Activated CD4-positive, alpha-beta T cell treated with anti-CD3 and anti-CD28 coated beads for 36 hours (primary cell): Measurements from ENCODE around the gene USP3. TPM values are rescaled to one million over a fixed set of nuclear protein-coding genes. Genes with fewer than 3 reads are reported as not detected.

Experiments
- ATAC-seq: fragments of 200-7000 bp; cut with Tn5 transposase; one replicate; pipeline ENCODE4 v1.10.0; 2021; ENCODE audit warnings: mild to moderate bottlenecking, moderate library complexity
- CTCF ChIA-PET: fragments of 350-600 bp; sonication (Branson Sonifier 250); formaldehyde crosslinking; loops from one replicate; lab custom pipeline; 2021; ENCODE audit warnings: antibody characterized with exemption; lab: Charles Lee
- POLR2A ChIA-PET: fragments of 350-600 bp; sonication (Branson Sonifier 250); formaldehyde crosslinking; loops from one replicate; lab custom pipeline; 2021; ENCODE audit warnings: antibody characterized with exemption, inconsistent platforms; lab: Charles Lee
- DNase-seq: peaks from one replicate; pipeline ENCODE4 v3.0.0-alpha.2; 2020
- H3K27ac Mint-ChIP-seq: one replicate; pipeline ENCODE4 v1.8.0; 2021; ENCODE audit warnings: mixed read lengths
- H3K27me3 Mint-ChIP-seq: one replicate; pipeline ENCODE4 v1.8.0; 2021; ENCODE audit warnings: mixed read lengths
- H3K36me3 Mint-ChIP-seq: one replicate; pipeline ENCODE4 v1.8.0; 2021; ENCODE audit warnings: low read depth, mixed read lengths
- H3K4me1 Mint-ChIP-seq: one replicate; pipeline ENCODE4 v1.8.0; 2021; ENCODE audit warnings: mixed read lengths
- H3K4me3 Mint-ChIP-seq: one replicate; pipeline ENCODE4 v1.8.0; 2021; ENCODE audit warnings: mild to moderate bottlenecking, moderate library complexity, mixed read lengths
- H3K9me3 Mint-ChIP-seq: one replicate; pipeline ENCODE4 v1.8.0; 2021; ENCODE audit warnings: low read depth, mixed read lengths
- intact Hi-C, 2 experiments: fragments of 100-400 bp; cut with DNase I in 1 of 2; cut with micrococcal nuclease in 1 of 2; formaldehyde crosslinking; loops; one replicate each; pipeline versions ENCODE4 v1.14.2 to v1.15.1; 2022 to 2024; cut with DNase I, micrococcal nuclease
- total RNA-seq, 2 experiments: library from RNA; stranded (reverse); gene quantifications; one replicate each; pipeline ENCODE4 v1.2.3, GENCODE V29; 2021

The USP3 gene
- total RNA-seq, 2 experiments from 2014 or later = 51.1 to 51.7 TPM

DNA sequence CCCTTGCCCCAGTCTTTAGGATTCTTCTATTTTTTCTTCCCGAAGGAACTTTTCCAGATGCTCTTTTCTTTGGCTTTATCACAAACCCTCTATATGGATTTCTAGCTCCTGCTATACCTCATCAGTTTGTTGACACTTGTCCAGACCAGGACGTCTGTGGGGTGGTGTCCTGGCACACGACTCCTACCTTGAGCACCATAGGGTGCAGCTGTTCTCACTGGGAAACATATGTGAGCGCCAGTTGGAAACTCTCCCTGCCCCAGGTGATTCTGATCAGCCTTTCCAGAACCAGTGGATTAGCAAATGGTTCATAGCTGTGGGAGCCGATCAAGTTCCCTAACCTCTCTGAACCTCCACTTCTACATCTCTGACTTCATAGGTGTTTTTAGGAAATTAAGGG lies 40.6 kb upstream of the USP3 start:
- no peak overlapping the region for H3K4me3 Mint-ChIP-seq
- H3K36me3 Mint-ChIP-seq = no peaks in the 10 kb centered on the region
- no peak for DNase-seq
- H3K27ac Mint-ChIP-seq = no peak overlapping the region
- POLR2A ChIA-PET = no interaction called here
- intact Hi-C loops = loop anchor here in 1 of 2 experiments (10.0 kb wide), 2 partner anchors 261 to 601 kb away; no protein-coding TSS in a partner anchor
- CTCF ChIA-PET = interaction anchor here (0.7 to 1.4 kb wide), 4 partner anchors 16 to 146 kb away, joined by 3 to 5 read pairs (median 4); no protein-coding TSS in a partner anchor
- no peaks in the 10 kb centered on the region for H3K9me3 Mint-ChIP-seq
- no peak for ATAC-seq
- H3K27me3 Mint-ChIP-seq = no peaks in the 10 kb centered on the region
- peaks cover 17% of the 10 kb centered on the region for H3K4me1 Mint-ChIP-seq

DNA sequence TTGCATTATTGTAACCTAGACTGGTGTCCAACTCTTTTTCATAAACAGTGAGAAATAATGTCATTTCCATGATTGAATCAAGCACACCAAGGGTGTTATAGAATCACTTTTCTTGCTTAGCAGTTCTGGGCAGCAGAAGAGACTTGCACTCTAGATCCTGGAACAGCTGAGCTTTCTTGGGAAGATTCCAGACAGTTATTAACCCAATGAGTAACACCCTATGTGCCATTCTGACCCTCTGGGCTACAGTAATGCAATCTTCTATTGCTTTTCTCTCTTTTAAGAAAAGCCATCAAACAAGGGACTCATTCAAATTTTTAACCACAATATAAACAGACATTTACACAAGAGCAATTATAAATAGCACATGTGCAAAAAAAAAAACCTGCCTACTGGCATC lies 39.3 kb upstream of the USP3 start:
- no peaks in the 10 kb centered on the region for H3K9me3 Mint-ChIP-seq
- H3K27me3 Mint-ChIP-seq = no peaks in the 10 kb centered on the region
- no peak overlapping the region for H3K27ac Mint-ChIP-seq
- H3K4me3 Mint-ChIP-seq = no peak overlapping the region
- POLR2A ChIA-PET = no interaction called here
- H3K36me3 Mint-ChIP-seq = no peaks in the 10 kb centered on the region
- DNase-seq (no peak), ATAC-seq (no peak)
- intact Hi-C loops = loop anchor here in 1 of 2 experiments (5.0 to 10.0 kb wide), 3 partner anchors 37 to 600 kb away; partner anchors contain the start of gene USP3
- peaks cover 25% of the 10 kb centered on the region for H3K4me1 Mint-ChIP-seq
- CTCF ChIA-PET = interaction anchor here (0.6 to 1.8 kb wide), 6 partner anchors 22 to 207 kb away, joined by 3 to 5 read pairs (median 4); no protein-coding TSS in a partner anchor

DNA sequence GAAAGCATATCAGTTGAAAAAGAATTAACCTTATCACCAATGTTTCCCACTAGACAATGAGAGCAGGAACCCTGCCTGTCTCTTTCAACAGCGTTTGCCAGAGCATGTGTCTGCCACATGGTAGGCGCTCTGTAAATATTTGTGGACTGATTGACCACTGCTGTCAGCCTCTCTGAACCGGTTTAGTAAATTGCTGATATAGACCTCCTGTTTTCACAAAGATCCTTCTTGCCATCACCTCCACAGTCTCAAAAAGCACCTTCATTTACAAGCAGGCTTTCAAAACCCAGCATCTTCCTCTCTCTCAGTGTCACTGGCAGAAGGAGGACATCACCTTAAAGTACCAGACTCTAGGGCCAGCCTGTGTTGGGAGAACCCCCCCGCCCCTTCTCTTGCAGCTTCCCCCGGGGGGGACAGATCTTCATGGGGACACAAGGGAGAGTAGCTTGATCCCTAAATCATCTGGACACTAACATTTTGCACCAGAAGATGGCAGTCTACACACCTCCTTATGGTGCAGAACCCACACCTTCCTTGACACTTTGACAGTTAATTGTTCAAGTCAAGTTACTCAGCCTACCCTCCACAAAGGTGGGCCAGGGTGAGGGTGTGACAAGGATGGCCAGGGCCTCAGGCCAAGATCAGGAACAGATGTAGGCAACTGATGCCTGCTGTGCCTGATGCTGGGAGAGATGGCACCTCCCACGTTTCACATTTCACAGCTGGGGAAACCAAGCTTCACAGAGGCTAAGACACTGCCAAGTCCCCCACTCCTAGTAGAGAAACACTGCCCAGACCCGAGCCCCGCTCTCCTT lies 37.8 kb upstream of the USP3 start:
- ChIA-PET POLR2A (interaction anchor here (0.5 to 1.3 kb wide), 7 partner anchors 18 to 264 kb away, joined by 3 to 9 read pairs (median 5); no protein-coding TSS in a partner anchor), CTCF (interaction anchor here (0.6 to 2.2 kb wide), 47 partner anchors 9 to 659 kb away, joined by 3 to 19 read pairs (median 5); partner anchors contain the start of genes DAPK2, FBXL22 and USP3)
- Mint-ChIP-seq H3K4me1 (peaks cover 26% of the 10 kb centered on the region), H3K27me3 (no peaks in the 10 kb centered on the region), H3K9me3 (no peaks in the 10 kb centered on the region), H3K36me3 (no peaks in the 10 kb centered on the region), H3K27ac (no peak overlapping the region), H3K4me3 (no peak overlapping the region)
- ATAC-seq (peak; percentile 78), DNase-seq (peak; percentile 62)
- intact Hi-C loops = loop anchor here (1.0 to 10.0 kb wide), 6 partner anchors 36 to 601 kb away; partner anchors contain the start of gene USP3 (in 1 of the 2)

DNA sequence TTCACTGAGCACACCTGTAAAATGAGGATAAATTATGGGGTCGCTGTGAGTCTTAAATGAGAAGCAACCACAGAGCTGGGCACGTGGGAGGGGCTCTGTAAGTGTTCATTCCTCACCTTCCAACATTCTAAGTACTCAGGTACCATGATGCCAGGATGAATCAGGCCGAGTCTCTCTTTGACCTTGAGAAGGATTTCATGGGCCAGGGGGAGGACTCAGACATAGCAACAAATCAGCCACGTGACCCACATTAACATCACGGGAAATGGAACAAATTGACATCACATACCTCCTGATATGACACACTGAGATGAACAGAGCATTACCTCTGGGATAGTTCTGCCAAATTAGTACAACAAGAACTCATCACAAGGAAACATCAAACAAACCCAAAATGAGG lies 35.2 kb upstream of the USP3 start:
- Mint-ChIP-seq H3K4me3 (no peak overlapping the region), H3K9me3 (no peaks in the 10 kb centered on the region), H3K4me1 (peaks cover 43% of the 10 kb centered on the region), H3K27me3 (no peaks in the 10 kb centered on the region), H3K36me3 (no peaks in the 10 kb centered on the region), H3K27ac (peak overlapping the region; percentile 83)
- ATAC-seq (peak; percentile 71), DNase-seq (peak; percentile 69)
- CTCF ChIA-PET = interaction anchor here (0.7 to 2.0 kb wide), 6 partner anchors 10 to 41 kb away, joined by 3 to 4 read pairs (median 4); no protein-coding TSS in a partner anchor
- intact Hi-C loops = loop anchor here (1.0 to 10.0 kb wide), 7 partner anchors 10 to 596 kb away; partner anchors contain the start of gene USP3 (in 2 of the 2)
- POLR2A ChIA-PET = interaction anchor here (0.6 kb wide), 1 partner anchor 253 kb away, joined by 3 read pairs; no protein-coding TSS in a partner anchor

DNA sequence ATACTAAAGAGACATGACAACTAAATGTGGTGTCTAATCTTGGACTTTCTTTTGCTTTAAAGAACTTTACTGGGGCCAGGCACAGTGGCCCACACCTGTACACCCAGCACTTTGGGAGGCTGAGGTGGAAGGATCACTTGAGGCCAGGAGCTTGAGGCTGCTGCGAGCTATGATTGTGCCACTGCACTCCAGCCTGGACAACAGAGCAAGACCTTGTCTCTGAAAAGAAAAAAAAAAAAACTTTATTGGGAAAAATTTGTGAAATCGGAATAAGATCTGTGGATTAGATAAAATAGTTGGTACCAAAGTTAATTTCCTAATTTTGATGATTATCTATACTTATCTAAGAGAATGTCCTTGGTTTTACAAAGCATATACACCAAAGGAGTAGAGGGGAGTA lies 34.4 kb upstream of the USP3 start:
- Mint-ChIP-seq H3K36me3 (no peaks in the 10 kb centered on the region), H3K27me3 (no peaks in the 10 kb centered on the region), H3K9me3 (no peaks in the 10 kb centered on the region), H3K4me1 (peaks cover 51% of the 10 kb centered on the region), H3K27ac (no peak overlapping the region), H3K4me3 (no peak overlapping the region)
- no peak for DNase-seq
- ATAC-seq = no peak
- intact Hi-C loops = loop anchor here (1.0 to 10.0 kb wide), 7 partner anchors 9 to 595 kb away; partner anchors contain the start of gene USP3 (in 2 of the 2)
- POLR2A ChIA-PET = no interaction called here
- CTCF ChIA-PET = interaction anchor here (1.6 kb wide), 2 partner anchors 9 to 89 kb away, joined by 3 read pairs; no protein-coding TSS in a partner anchor

DNA sequence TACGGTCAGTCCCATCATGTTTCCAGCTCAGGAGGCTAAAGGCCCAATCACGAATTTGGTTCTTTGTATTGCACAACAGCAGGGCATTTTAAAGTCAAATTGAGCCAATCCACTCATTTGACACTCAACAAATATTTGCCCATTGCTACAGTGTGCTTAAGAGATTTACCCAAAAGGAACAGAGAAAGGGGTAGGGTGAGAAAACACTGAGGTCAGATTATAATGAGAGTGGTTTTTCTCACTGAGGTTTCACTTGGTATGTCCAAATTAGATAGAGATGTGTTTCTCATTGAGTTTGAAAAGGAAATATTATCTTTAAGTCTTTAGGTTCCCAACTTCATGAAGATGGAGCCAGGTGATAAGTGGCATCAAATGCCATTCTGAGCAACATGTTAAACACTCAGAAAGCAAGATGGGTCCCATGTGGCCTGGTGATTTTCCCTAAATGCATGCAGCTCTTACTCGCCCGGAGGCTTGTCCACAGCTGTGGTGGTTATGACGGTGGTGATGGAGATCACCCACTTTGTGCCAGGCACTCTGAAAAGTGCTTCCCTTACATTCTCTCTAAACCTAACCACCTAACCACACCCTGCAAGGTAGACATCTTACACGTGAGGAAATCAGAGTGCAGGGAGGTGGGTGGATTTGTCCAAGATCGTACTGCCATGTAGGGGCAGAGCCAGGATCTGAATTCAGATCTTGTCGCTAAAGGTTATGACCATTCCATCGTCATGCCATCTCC lies 31.2 kb upstream of the USP3 start:
- H3K4me1 Mint-ChIP-seq = peaks cover 58% of the 10 kb centered on the region
- ChIA-PET CTCF (interaction anchor here (0.6 to 3.0 kb wide), 5 partner anchors 14 to 37 kb away, joined by 3 to 11 read pairs (median 4); no protein-coding TSS in a partner anchor), POLR2A (interaction anchor here (1.0 kb wide), 1 partner anchor 37 kb away, joined by 3 read pairs; no protein-coding TSS in a partner anchor)
- ATAC-seq (peak; percentile 13), DNase-seq (peak; percentile 62)
- H3K27ac Mint-ChIP-seq = peak overlapping the region; percentile 94
- H3K36me3 Mint-ChIP-seq = no peaks in the 10 kb centered on the region
- H3K9me3 Mint-ChIP-seq = no peaks in the 10 kb centered on the region
- H3K27me3 Mint-ChIP-seq = no peaks in the 10 kb centered on the region
- intact Hi-C loops = no loop called here
- H3K4me3 Mint-ChIP-seq = no peak overlapping the region

DNA sequence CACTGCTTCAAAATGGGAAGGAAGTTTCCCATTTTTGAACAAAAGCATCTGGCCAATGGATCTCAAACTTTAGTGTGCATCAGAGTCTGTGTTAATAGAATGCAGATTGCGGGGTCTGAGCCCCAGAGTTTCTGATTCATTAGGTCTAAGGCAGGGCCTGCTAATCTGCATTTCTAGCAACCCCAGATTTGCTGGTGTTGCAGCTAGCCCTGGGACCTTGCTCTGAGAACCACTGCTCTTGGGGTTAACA lies 30.7 kb upstream of the USP3 start:
- Mint-ChIP-seq H3K9me3 (no peaks in the 10 kb centered on the region), H3K4me1 (peaks cover 59% of the 10 kb centered on the region)

DNA sequence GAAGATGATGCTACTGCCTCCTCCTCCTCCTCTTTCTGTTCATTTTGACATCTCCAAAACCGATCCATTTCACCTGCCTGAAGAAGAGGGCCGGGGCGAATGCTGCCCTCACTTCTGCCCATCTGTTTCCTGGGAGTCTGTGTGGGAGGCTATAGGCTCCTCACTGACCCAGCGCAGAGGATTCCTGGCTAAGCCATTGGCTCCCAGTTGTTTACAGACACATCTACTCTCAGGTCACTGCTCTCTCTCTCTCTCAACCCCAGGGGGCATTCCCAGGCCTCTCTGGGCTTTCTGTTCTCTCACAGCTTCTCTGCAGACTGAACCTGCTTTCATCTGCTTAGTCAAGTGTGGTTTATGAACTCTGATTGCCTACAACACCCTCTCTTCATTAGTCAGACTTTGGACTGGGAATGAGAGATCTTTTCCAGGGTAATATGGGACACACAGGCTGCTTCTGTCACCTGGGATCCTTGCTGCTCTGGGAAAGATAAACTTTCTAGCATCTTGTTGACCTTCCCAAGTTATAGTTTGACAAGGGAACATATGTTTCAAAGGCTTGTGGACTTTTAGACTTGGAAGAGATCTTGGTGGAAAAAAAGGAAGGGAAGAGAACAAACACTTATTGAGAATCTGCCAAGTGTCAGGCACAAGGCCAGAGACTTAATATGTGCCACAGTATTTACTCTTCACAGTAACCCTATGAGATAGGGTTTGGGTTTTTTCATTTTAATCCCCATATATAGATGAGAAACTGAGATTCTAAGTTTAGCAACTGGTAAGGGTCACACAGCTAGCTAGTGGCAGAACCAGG lies 30.2 kb upstream of the USP3 start:
- CTCF ChIA-PET = interaction anchor here (0.6 to 3.0 kb wide), 6 partner anchors 22 to 78 kb away, joined by 3 to 11 read pairs (median 4); no protein-coding TSS in a partner anchor
- peak; percentile 79 for ATAC-seq
- no peaks in the 10 kb centered on the region for H3K36me3 Mint-ChIP-seq

More for the DNA sequence above, 30.7 kb upstream of the USP3 start:
- H3K27ac Mint-ChIP-seq = peak overlapping the region; percentile 94
- H3K4me3 Mint-ChIP-seq = no peak overlapping the region
- H3K27me3 Mint-ChIP-seq = no peaks in the 10 kb centered on the region
- no peaks in the 10 kb centered on the region for H3K36me3 Mint-ChIP-seq
- ChIA-PET CTCF (interaction anchor here (0.6 to 3.0 kb wide), 6 partner anchors 14 to 78 kb away, joined by 3 to 11 read pairs (median 4); no protein-coding TSS in a partner anchor), POLR2A (interaction anchor here (1.0 kb wide), 1 partner anchor 36 kb away, joined by 3 read pairs; no protein-coding TSS in a partner anchor)
- no peak for DNase-seq
- ATAC-seq = peak; percentile 30
- intact Hi-C loops = no loop called here

DNA sequence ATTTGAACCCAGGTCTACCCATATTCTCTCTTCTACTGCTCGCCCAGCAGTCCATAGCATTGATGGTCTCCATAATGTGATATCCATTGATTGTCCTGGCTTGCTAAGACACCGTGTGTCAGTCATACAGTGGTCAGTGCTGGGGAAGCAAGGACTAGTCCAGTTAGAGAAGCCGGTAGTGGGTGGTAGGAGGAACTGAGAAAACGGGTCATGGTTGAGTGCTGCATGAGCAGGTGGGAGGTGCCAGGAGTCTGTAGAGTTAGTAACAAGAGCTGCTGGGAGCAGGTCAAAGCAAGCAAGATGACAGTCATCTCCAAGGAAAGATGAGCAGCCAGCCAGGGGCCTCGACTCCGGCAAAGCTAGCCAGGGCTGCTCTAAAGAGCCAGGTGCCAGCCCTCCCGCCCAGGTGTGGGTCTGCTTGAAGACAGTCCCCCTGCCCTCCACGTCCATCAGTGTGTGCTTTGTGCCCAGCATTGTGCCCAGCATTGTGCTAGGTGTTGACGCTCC lies 29.5 kb upstream of the USP3 start:
- H3K9me3 Mint-ChIP-seq = no peaks in the 10 kb centered on the region
- ATAC-seq = peak; percentile 4
- no peaks in the 10 kb centered on the region for H3K27me3 Mint-ChIP-seq
- H3K4me1 Mint-ChIP-seq = peaks cover 61% of the 10 kb centered on the region
- CTCF ChIA-PET = interaction anchor here (0.6 to 3.0 kb wide), 7 partner anchors 8 to 87 kb away, joined by 3 to 11 read pairs (median 3); no protein-coding TSS in a partner anchor
- peak; percentile 47 for DNase-seq
- intact Hi-C loops = loop anchor here in 1 of 2 experiments (1.0 to 5.0 kb wide), 3 partner anchors 22 to 537 kb away; no protein-coding TSS in a partner anchor
- H3K4me3 Mint-ChIP-seq = no peak overlapping the region
- H3K27ac Mint-ChIP-seq = peak overlapping the region; percentile 55
- POLR2A ChIA-PET = interaction anchor here (1.0 kb wide), 1 partner anchor 22 kb away, joined by 3 read pairs; no protein-coding TSS in a partner anchor
- no peaks in the 10 kb centered on the region for H3K36me3 Mint-ChIP-seq

More for the DNA sequence above, 30.2 kb upstream of the USP3 start:
- POLR2A ChIA-PET = interaction anchor here (1.0 kb wide), 2 partner anchors 23 to 36 kb away, joined by 3 read pairs; no protein-coding TSS in a partner anchor
- peaks cover 59% of the 10 kb centered on the region for H3K4me1 Mint-ChIP-seq
- intact Hi-C loops = loop anchor here in 1 of 2 experiments (1.0 kb wide), 1 partner anchor 23 kb away; no protein-coding TSS in a partner anchor
- no peaks in the 10 kb centered on the region for H3K27me3 Mint-ChIP-seq
- no peaks in the 10 kb centered on the region for H3K9me3 Mint-ChIP-seq
- H3K27ac Mint-ChIP-seq = peak overlapping the region; percentile 94
- peak overlapping the region; percentile 9 for H3K4me3 Mint-ChIP-seq
- DNase-seq = peak; percentile 84
